IPS-18a (cell line): ENCODE results near the gene SERINC2.

ENCODE experiments used
- H3K27ac ChIP-seq: one replicate; pipeline ENCODE4 v1.5.1; 2013; ENCODE audit warnings: low read length
- H3K27me3 ChIP-seq: one replicate; pipeline ENCODE4 v1.6.1; 2013; ENCODE audit warnings: mild to moderate bottlenecking, low read length; ENCODE audit not compliant: control insufficient read depth, insufficient read depth
- H3K36me3 ChIP-seq: one replicate; pipeline ENCODE4 v1.6.1; 2013; ENCODE audit warnings: low read depth, low read length; ENCODE audit not compliant: control insufficient read depth
- H3K4me1 ChIP-seq: one replicate; pipeline ENCODE4 v1.6.1; 2013; ENCODE audit warnings: low read depth, low read length; ENCODE audit not compliant: control insufficient read depth
- H3K4me3 ChIP-seq: one replicate; pipeline ENCODE4 v1.5.1; 2013; ENCODE audit warnings: low read length
- H3K9ac ChIP-seq: one replicate; pipeline ENCODE4 v1.6.1; 2013; ENCODE audit warnings: mild to moderate bottlenecking, low read length, moderate library complexity
- H3K9me3 ChIP-seq: one replicate; pipeline ENCODE4 v1.6.1; 2013; ENCODE audit warnings: low read depth, low read length; ENCODE audit not compliant: control insufficient read depth

The SERINC2 gene

GRCh38 chr1:31482482-31483011 is 69.5 kb downstream of the SERINC2 start:
- peaks cover 9% of the 10 kb centered on the region for H3K4me1 ChIP-seq
- no peak overlapping the region for H3K9ac ChIP-seq
- no peaks in the 10 kb centered on the region for H3K9me3 ChIP-seq
- no peak overlapping the region for H3K4me3 ChIP-seq
- no peak overlapping the region for H3K27ac ChIP-seq
- H3K36me3 ChIP-seq = no peaks in the 10 kb centered on the region
- H3K27me3 ChIP-seq = no peaks in the 10 kb centered on the region

- Histone ChIP-seq H3K9me3 (no peaks in the 10 kb centered on the region), H3K27me3 (no peaks in the 10 kb centered on the region), H3K4me3 (no peak overlapping the region), H3K36me3 (no peaks in the 10 kb centered on the region), H3K9ac (no peak overlapping the region), H3K27ac (no peak overlapping the region), H3K4me1 (peaks cover 9% of the 10 kb centered on the region)
Observed at GRCh38 chr1:31483012-31483946, 70.3 kb downstream of the SERINC2 start.
